Measurements from ENCODE around the gene RPS15.

RPS15 gene

GRCh38 chr19:1421958-1422305, 16.3 kb upstream of the RPS15 start:
- no peak overlapping the region for H3K27ac ChIP-seq (ENCODE audit: low read depth, low read length)
- no peak overlapping the region for H4K8ac ChIP-seq (ENCODE audit: low read depth, low read length)
- no peak overlapping the region for H3K14ac ChIP-seq (ENCODE audit: low read length)
- H3K36me3 ChIP-seq (ENCODE audit: control insufficient read depth in 1 of 2, insufficient read depth in 2 of 2, low read length in 2 of 2) = peaks cover 87 to 90% of the 10 kb centered on the region in 2 experiments
- H3K79me1 ChIP-seq (ENCODE audit: low read length) = no peaks in the 10 kb centered on the region
- peaks cover 7% of the 10 kb centered on the region for H3K79me2 ChIP-seq (ENCODE audit: control insufficient read depth, insufficient read depth, low read length, poor library complexity)
- H3K23ac ChIP-seq (ENCODE audit: low read length) = no peak overlapping the region
- H2BK120ac ChIP-seq (ENCODE audit: insufficient read depth, low read length, poor library complexity) = no peak overlapping the region
- no peak overlapping the region for H3K9ac ChIP-seq (ENCODE audit: low read length)
- H3K27me3 ChIP-seq (ENCODE audit: insufficient read depth, low read length) = no peaks in the 10 kb centered on the region
- no peak overlapping the region for H2BK12ac ChIP-seq (ENCODE audit: low read length)
- H4K91ac ChIP-seq (ENCODE audit: low read depth, low read length) = no peak overlapping the region
- WGBS (ENCODE audit: extremely low coverage, insufficient coverage, insufficient read length) = no CpG with 5 or more reads among the region's 22 CpGs
- H3K4me1 ChIP-seq (ENCODE audit: control insufficient read depth in 1 of 2, insufficient read depth in 2 of 2, low read length in 2 of 2) = peaks cover 9 to 14% of the 10 kb centered on the region in 2 experiments
- H3K4me2 ChIP-seq (ENCODE audit: low read length) = no peak overlapping the region
- H3K4ac ChIP-seq (ENCODE audit: low read depth, low read length) = no peak overlapping the region
- peaks cover 4% of the 10 kb centered on the region for H3K9me3 ChIP-seq (ENCODE audit: insufficient read depth, low read depth, low read length)
- no peak overlapping the region for H3K4me3 ChIP-seq (ENCODE audit: low read depth, low read length)
- H4K12ac ChIP-seq (ENCODE audit: low read depth, low read length) = no peak overlapping the region
- H2AK5ac ChIP-seq (ENCODE audit: low read length) = no peak overlapping the region
- DNase-seq = no peak
- H2AFZ ChIP-seq (ENCODE audit: insufficient read depth, low read length, poor library complexity) = no peak overlapping the region
- no peak overlapping the region for H2BK5ac ChIP-seq (ENCODE audit: low read depth, low read length, poor library complexity)
- no peak overlapping the region for H3K18ac ChIP-seq (ENCODE audit: low read length)

DNA sequence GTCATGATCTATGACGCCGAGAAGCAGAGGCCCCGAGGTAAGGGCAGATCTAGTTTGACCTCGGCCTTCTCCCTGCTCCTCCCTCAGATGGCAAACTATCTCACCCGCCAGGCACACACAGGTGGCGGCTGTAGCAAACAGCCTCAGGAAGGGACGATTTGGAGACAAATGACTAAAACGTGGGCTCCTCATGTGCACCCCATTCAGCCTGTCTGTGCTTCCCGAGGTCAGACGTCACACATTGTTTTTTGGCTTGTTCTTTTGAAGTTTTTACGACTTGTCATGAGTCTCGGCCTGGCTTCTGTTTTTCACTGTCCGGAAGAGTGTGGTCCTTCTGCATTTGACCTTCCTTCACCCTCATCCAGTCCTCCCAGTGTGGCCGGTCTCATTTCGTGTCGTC, 15.8 kb upstream of the RPS15 start:
- Histone ChIP-seq H3K4me2 (ENCODE audit: low read length) (no peak overlapping the region), H2BK120ac (ENCODE audit: insufficient read depth, low read length, poor library complexity) (no peak overlapping the region), H3K14ac (ENCODE audit: low read length) (no peak overlapping the region), H2AFZ (ENCODE audit: insufficient read depth, low read length, poor library complexity) (no peak overlapping the region), H3K9ac (ENCODE audit: low read length) (no peak overlapping the region), H3K18ac (ENCODE audit: low read length) (no peak overlapping the region), H2BK5ac (ENCODE audit: low read depth, low read length, poor library complexity) (no peak overlapping the region), H3K4me3 (ENCODE audit: low read depth, low read length) (no peak overlapping the region), H3K23ac (ENCODE audit: low read length) (no peak overlapping the region), H3K9me3 (ENCODE audit: insufficient read depth, low read depth, low read length) (peaks cover 2% of the 10 kb centered on the region), H3K27ac (ENCODE audit: low read depth, low read length) (no peak overlapping the region), H4K8ac (ENCODE audit: low read depth, low read length) (no peak overlapping the region), H4K91ac (ENCODE audit: low read depth, low read length) (no peak overlapping the region), H3K27me3 (ENCODE audit: insufficient read depth, low read length) (no peaks in the 10 kb centered on the region), H2BK12ac (ENCODE audit: low read length) (no peak overlapping the region), H3K79me1 (ENCODE audit: low read length) (no peaks in the 10 kb centered on the region), H3K4ac (ENCODE audit: low read depth, low read length) (no peak overlapping the region), H3K79me2 (ENCODE audit: control insufficient read depth, insufficient read depth, low read length, poor library complexity) (peaks cover 3% of the 10 kb centered on the region), H4K12ac (ENCODE audit: low read depth, low read length) (no peak overlapping the region), H3K4me1 (ENCODE audit: control insufficient read depth in 1 of 2, insufficient read depth in 2 of 2, low read length in 2 of 2) (peaks cover 9 to 14% of the 10 kb centered on the region in 2 experiments), H3K36me3 (ENCODE audit: control insufficient read depth in 1 of 2, insufficient read depth in 2 of 2, low read length in 2 of 2) (peaks cover 87 to 90% of the 10 kb centered on the region in 2 experiments), H2AK5ac (ENCODE audit: low read length) (no peak overlapping the region)
- WGBS (ENCODE audit: extremely low coverage, insufficient coverage, insufficient read length) = no CpG with 5 or more reads among the region's 16 CpGs
- no peak for DNase-seq

DNA sequence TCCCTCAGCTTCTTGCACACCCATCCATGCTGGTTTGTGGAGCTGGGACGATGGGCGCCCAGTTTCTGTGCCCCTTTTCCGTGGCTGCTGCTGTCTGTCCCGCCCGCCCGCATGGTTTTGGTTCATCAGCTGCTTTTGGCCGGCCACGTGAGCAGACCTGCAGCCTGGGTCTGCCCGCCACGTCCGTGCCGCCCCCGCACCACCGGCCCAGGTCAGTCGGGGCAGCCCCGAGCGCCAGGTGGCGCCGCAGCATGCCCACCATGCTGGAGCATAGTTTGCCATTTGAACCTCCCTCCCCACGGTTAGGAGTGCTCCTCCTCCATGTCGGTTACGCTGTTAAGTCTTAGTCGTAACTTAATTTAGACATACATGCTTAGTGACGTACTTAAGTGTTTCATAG, 15.3 kb upstream of the RPS15 start:
- H3K14ac ChIP-seq (ENCODE audit: low read length) = no peak overlapping the region
- DNase-seq = no peak
- no peak overlapping the region for H2BK5ac ChIP-seq (ENCODE audit: low read depth, low read length, poor library complexity)
- H2AFZ ChIP-seq (ENCODE audit: insufficient read depth, low read length, poor library complexity) = no peak overlapping the region
- no peaks in the 10 kb centered on the region for H3K27me3 ChIP-seq (ENCODE audit: insufficient read depth, low read length)
- no peak overlapping the region for H3K4me3 ChIP-seq (ENCODE audit: low read depth, low read length)
- no peak overlapping the region for H2BK120ac ChIP-seq (ENCODE audit: insufficient read depth, low read length, poor library complexity)
- WGBS (ENCODE audit: extremely low coverage, insufficient coverage, insufficient read length) = no CpG with 5 or more reads among the region's 24 CpGs
- H3K27ac ChIP-seq (ENCODE audit: low read depth, low read length) = no peak overlapping the region
- H3K4ac ChIP-seq (ENCODE audit: low read depth, low read length) = no peak overlapping the region
- no peak overlapping the region for H3K9ac ChIP-seq (ENCODE audit: low read length)
- H3K4me2 ChIP-seq (ENCODE audit: low read length) = no peak overlapping the region
- peaks cover under 1% of the 10 kb centered on the region for H3K79me2 ChIP-seq (ENCODE audit: control insufficient read depth, insufficient read depth, low read length, poor library complexity)
- no peaks in the 10 kb centered on the region for H3K79me1 ChIP-seq (ENCODE audit: low read length)
- H3K23ac ChIP-seq (ENCODE audit: low read length) = no peak overlapping the region
- H4K91ac ChIP-seq (ENCODE audit: low read depth, low read length) = no peak overlapping the region
- H3K18ac ChIP-seq (ENCODE audit: low read length) = no peak overlapping the region
- H4K12ac ChIP-seq (ENCODE audit: low read depth, low read length) = no peak overlapping the region
- peaks cover 2% of the 10 kb centered on the region for H3K9me3 ChIP-seq (ENCODE audit: insufficient read depth, low read depth, low read length)
- H2BK12ac ChIP-seq (ENCODE audit: low read length) = no peak overlapping the region
- peaks cover 87 to 91% of the 10 kb centered on the region in 2 experiments for H3K36me3 ChIP-seq (ENCODE audit: control insufficient read depth in 1 of 2, insufficient read depth in 2 of 2, low read length in 2 of 2)
- no peak overlapping the region for H4K8ac ChIP-seq (ENCODE audit: low read depth, low read length)
- no peak overlapping the region for H2AK5ac ChIP-seq (ENCODE audit: low read length)
- peaks cover 9 to 14% of the 10 kb centered on the region in 2 experiments for H3K4me1 ChIP-seq (ENCODE audit: control insufficient read depth in 1 of 2, insufficient read depth in 2 of 2, low read length in 2 of 2)

DNA sequence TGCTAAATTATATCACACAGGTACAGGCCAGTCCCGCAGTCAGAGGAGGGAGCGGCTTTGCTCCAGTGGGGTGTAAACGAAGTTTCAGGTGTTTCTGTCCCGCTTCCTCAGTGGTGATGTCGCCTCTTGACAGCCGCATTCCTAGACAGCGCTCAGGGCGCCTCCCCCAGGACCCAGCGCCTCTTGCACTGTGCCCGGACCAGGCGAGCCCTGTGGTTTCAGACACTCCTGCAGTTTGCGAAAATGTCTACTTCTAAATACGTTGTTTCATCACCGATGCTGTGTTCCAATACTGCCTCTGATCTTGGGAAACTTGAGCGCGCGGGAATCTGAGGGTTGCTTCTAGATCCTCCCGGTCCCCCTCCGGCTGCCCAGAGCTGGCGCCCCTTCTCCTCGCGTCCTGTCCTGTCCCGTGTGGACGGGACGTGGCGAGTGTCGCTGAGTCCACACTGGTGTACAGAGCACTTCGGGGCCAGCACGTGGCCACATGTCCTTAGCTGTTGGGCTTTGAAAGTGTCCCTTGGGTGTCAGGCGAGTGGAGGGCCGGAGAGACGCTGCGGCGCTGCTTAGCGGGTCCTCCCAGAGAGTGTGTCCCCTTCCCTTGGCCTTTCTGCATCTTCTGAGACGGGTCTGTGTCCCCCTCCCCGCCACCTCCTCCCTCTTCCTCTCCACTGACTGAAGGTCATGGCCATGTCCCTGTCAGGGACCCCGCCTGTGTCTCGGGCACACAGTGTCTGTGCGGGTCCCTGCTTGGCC, 14.6 kb upstream of the RPS15 start:
- H3K36me3 ChIP-seq (ENCODE audit: control insufficient read depth in 1 of 2, insufficient read depth in 2 of 2, low read length in 2 of 2) = peaks cover 84 to 88% of the 10 kb centered on the region in 2 experiments
- no peak overlapping the region for H2AFZ ChIP-seq (ENCODE audit: insufficient read depth, low read length, poor library complexity)
- peaks cover 2% of the 10 kb centered on the region for H3K9me3 ChIP-seq (ENCODE audit: insufficient read depth, low read depth, low read length)
- no peak overlapping the region for H3K9ac ChIP-seq (ENCODE audit: low read length)
- no peak overlapping the region for H3K4me2 ChIP-seq (ENCODE audit: low read length)
- H3K27me3 ChIP-seq (ENCODE audit: insufficient read depth, low read length) = no peaks in the 10 kb centered on the region
- whole genome bisulfite sequencing (ENCODE audit: extremely low coverage, insufficient coverage, insufficient read length) = no CpG with 5 or more reads among the region's 40 CpGs
- H2AK5ac ChIP-seq (ENCODE audit: low read length) = no peak overlapping the region
- H3K79me1 ChIP-seq (ENCODE audit: low read length) = no peaks in the 10 kb centered on the region
- peaks cover 9 to 14% of the 10 kb centered on the region in 2 experiments for H3K4me1 ChIP-seq (ENCODE audit: control insufficient read depth in 1 of 2, insufficient read depth in 2 of 2, low read length in 2 of 2)
- H3K18ac ChIP-seq (ENCODE audit: low read length) = peak overlapping the region; percentile 15
- no peak overlapping the region for H3K4me3 ChIP-seq (ENCODE audit: low read depth, low read length)
- H3K79me2 ChIP-seq (ENCODE audit: control insufficient read depth, insufficient read depth, low read length, poor library complexity) = no peaks in the 10 kb centered on the region
- no peak for DNase-seq
- H4K12ac ChIP-seq (ENCODE audit: low read depth, low read length) = no peak overlapping the region
- H4K91ac ChIP-seq (ENCODE audit: low read depth, low read length) = no peak overlapping the region
- H4K8ac ChIP-seq (ENCODE audit: low read depth, low read length) = no peak overlapping the region
- H3K27ac ChIP-seq (ENCODE audit: low read depth, low read length) = no peak overlapping the region
- H2BK120ac ChIP-seq (ENCODE audit: insufficient read depth, low read length, poor library complexity) = no peak overlapping the region
- no peak overlapping the region for H2BK12ac ChIP-seq (ENCODE audit: low read length)
- no peak overlapping the region for H3K23ac ChIP-seq (ENCODE audit: low read length)
- no peak overlapping the region for H2BK5ac ChIP-seq (ENCODE audit: low read depth, low read length, poor library complexity)
- H3K4ac ChIP-seq (ENCODE audit: low read depth, low read length) = no peak overlapping the region
- H3K14ac ChIP-seq (ENCODE audit: low read length) = no peak overlapping the region

Measured in trophoblast cell (in vitro differentiated cells and primary cell).